MM.1S (cell line): ENCODE data around the gene STAT3.

Experiments used
- EZH2 ChIP-seq: fragments of 300-600 bp; sonication (generic); optimal IDR thresholded peaks from 2 replicates; pipeline ENCODE3; 2017; ENCODE audit warnings: low read depth, mild to moderate bottlenecking, antibody characterized with exemption, low read length, mixed read lengths
- EZH2phosphoT487 ChIP-seq: fragments of 300-600 bp; sonication (generic); IDR thresholded peaks from 2 replicates; pipeline ENCODE4 v1.6.1; 2018; ENCODE audit warnings: antibody characterized with exemption, low read length
- TF ChIP-seq, protein P1 (sequence below): fragments of 300-600 bp; sonication (generic); IDR thresholded peaks from 2 replicates; pipeline ENCODE4 v1.5.1; 2016; ENCODE audit warnings: antibody characterized with exemption, low read length, mixed read lengths

DNA sequence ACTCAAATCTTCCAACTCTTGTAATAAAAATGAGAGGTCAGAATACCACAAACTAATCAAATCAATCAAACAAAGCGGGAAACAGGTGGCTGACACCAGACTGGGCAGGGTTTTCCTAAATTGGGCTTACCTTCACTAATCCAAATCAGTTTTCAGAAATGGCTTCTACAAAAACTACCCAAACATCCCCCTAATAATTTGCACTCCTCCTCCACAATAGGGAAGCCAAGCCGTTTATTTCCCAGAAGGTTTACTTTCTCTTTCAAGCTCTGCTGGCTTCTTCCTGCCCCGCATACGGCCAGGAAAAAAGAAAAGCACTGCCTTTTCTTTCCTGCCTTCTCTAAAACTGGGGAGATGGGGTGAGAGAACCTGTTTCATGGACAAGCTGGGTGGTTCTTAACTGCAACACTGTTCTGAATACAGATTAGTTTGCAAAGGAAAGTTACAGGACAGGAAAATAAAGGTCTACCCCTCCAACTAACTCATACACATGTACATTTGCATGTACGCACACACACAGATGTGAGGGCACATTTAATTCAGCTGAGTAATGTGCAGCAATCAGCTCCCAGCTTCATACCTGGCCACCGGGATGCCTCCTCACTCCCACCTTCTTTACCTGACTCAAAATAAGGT, 9.2 kb downstream of the STAT3 start:
- TF ChIP-seq, protein P1, sequence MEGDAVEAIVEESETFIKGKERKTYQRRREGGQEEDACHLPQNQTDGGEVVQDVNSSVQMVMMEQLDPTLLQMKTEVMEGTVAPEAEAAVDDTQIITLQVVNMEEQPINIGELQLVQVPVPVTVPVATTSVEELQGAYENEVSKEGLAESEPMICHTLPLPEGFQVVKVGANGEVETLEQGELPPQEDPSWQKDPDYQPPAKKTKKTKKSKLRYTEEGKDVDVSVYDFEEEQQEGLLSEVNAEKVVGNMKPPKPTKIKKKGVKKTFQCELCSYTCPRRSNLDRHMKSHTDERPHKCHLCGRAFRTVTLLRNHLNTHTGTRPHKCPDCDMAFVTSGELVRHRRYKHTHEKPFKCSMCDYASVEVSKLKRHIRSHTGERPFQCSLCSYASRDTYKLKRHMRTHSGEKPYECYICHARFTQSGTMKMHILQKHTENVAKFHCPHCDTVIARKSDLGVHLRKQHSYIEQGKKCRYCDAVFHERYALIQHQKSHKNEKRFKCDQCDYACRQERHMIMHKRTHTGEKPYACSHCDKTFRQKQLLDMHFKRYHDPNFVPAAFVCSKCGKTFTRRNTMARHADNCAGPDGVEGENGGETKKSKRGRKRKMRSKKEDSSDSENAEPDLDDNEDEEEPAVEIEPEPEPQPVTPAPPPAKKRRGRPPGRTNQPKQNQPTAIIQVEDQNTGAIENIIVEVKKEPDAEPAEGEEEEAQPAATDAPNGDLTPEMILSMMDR, result no peak
- TF ChIP-seq EZH2phosphoT487 (no peak), EZH2 (no peak)
